Measurements from ENCODE around the gene ADCY2.

DNA sequence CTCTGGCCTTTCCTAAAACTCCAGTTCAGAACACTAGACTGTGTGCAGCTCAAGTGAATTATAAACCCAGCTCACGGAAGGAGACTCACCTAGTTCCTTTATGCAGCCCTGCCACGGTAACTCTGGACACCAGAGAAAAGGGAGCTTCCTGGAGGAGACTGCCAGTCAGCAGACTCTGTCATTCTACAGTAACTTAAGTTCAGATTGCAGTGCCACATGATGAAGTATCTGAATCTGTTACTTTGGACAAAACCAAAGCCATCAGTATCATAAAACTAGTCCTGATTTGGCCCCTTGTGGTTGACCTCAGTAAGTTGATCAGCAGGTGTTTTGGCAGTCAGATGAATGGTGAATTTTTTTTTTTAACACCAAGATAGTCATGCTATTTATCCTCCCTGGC, 475.7 kb downstream of the ADCY2 start:
- TF ChIP-seq POLR2AphosphoS5 (IDR thresholded peaks at IDR 0.05; ENCODE audit: low read depth): no peak
- TF ChIP-seq, protein P1, sequence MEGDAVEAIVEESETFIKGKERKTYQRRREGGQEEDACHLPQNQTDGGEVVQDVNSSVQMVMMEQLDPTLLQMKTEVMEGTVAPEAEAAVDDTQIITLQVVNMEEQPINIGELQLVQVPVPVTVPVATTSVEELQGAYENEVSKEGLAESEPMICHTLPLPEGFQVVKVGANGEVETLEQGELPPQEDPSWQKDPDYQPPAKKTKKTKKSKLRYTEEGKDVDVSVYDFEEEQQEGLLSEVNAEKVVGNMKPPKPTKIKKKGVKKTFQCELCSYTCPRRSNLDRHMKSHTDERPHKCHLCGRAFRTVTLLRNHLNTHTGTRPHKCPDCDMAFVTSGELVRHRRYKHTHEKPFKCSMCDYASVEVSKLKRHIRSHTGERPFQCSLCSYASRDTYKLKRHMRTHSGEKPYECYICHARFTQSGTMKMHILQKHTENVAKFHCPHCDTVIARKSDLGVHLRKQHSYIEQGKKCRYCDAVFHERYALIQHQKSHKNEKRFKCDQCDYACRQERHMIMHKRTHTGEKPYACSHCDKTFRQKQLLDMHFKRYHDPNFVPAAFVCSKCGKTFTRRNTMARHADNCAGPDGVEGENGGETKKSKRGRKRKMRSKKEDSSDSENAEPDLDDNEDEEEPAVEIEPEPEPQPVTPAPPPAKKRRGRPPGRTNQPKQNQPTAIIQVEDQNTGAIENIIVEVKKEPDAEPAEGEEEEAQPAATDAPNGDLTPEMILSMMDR (conservative IDR thresholded peaks at IDR 0.05; ENCODE audit: low read depth in 2 of 2): no peak

Measured in GM23338 (cell line).